ENCODE data around the gene SYT2.

DNA sequence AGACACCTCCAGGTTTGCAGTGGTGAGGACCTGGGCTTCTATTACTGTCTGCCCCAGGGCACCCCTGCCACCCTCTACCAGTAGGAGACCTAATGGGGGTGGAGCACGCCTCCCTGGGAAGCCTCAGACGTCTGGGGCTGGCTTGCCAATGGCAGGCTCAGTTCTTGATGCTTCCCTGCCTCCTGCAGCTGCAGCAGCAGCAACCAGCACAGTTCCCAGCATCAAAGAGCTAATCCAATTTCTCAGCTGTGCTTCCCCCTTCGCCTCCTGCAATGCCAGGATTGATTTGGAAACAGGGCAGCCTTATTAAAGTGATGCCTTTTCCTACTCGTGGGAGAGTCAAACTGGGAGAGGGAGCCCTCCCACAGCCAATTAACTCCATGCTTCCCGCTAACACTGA lies 8.2 kb downstream of the SYT2 start:
- TF ChIP-seq POLR2A (IDR thresholded peaks at IDR 0.05; ENCODE audit: low read length) (no peak), GATA1 (IDR thresholded peaks at IDR 0.05; ENCODE audit: low read depth, low read length) (no peak)

Data from erythroblast (primary cell).